Measurements from ENCODE around the gene FYCO1.

The FYCO1 gene

DNA sequence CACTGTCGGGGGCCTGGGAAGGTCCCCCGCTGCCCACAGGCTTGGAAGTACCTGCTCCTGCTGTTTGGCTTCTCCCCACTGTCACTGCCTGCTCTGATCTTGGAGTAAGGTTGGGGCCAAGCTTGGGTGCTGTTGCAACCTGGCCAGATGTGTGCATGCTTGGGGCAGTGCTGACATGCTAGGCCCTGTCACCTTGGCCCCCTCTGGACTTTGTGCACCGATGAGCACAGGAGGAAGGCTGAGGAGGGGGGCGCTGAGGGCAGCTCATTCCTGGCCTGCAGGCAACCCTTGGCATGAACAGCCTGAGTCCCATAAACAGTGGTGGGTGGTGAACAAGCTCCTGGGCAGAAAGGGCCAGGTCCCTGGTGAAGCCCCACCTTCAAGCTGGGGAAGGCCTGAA lies 35.6 kb upstream of the FYCO1 start:
- no peaks in the 10 kb centered on the region for H3K27me3 ChIP-seq (ENCODE audit: control insufficient read depth, insufficient read depth, low read length)
- H3K9ac ChIP-seq: no peak overlapping the region
- no peaks in the 10 kb centered on the region for H3K9me3 ChIP-seq (ENCODE audit: control insufficient read depth, low read length)
- H3K79me2 ChIP-seq: no peaks in the 10 kb centered on the region
- no peak overlapping the region for H3K4me2 ChIP-seq (ENCODE audit: low read length)
- no peaks in the 10 kb centered on the region for H3K36me3 ChIP-seq (ENCODE audit: control insufficient read depth, insufficient read depth, low read length)
- H3K27ac ChIP-seq: no peak overlapping the region
- H2AFZ ChIP-seq: no peak overlapping the region
- H3K4me1 ChIP-seq: no peaks in the 10 kb centered on the region
- TF ChIP-seq, protein P1, sequence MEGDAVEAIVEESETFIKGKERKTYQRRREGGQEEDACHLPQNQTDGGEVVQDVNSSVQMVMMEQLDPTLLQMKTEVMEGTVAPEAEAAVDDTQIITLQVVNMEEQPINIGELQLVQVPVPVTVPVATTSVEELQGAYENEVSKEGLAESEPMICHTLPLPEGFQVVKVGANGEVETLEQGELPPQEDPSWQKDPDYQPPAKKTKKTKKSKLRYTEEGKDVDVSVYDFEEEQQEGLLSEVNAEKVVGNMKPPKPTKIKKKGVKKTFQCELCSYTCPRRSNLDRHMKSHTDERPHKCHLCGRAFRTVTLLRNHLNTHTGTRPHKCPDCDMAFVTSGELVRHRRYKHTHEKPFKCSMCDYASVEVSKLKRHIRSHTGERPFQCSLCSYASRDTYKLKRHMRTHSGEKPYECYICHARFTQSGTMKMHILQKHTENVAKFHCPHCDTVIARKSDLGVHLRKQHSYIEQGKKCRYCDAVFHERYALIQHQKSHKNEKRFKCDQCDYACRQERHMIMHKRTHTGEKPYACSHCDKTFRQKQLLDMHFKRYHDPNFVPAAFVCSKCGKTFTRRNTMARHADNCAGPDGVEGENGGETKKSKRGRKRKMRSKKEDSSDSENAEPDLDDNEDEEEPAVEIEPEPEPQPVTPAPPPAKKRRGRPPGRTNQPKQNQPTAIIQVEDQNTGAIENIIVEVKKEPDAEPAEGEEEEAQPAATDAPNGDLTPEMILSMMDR (IDR thresholded peaks at IDR 0.05): no peak
- H3K4me3 ChIP-seq (ENCODE audit: low read depth, low read length): no peak overlapping the region

DNA sequence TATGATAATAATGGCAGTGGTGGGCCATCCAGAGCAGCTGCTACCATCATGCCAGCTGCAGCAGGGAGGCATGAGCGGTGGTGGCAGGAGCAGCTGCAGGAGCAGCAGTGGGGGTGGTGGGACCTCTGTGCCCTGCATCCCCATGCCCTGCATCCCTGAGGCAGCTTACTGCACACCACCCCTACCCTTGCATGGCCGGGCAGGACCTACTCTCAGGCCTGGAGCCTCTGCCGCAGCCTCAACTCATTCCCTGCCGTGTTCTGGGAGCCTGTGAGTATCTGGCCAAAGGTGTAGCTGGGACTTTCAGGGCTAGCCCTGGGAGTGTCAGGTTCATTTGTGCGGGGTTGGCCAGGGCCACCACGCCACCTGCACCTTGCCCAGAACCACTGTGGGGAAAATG lies 35.0 kb upstream of the FYCO1 start:
- Histone ChIP-seq H3K36me3 (ENCODE audit: control insufficient read depth, insufficient read depth, low read length) (no peaks in the 10 kb centered on the region), H2AFZ (no peak overlapping the region), H3K4me3 (ENCODE audit: low read depth, low read length) (no peak overlapping the region), H3K4me1 (no peaks in the 10 kb centered on the region), H3K27ac (no peak overlapping the region), H3K9ac (no peak overlapping the region), H3K9me3 (ENCODE audit: control insufficient read depth, low read length) (no peaks in the 10 kb centered on the region), H3K27me3 (ENCODE audit: control insufficient read depth, insufficient read depth, low read length) (no peaks in the 10 kb centered on the region), H3K4me2 (ENCODE audit: low read length) (no peak overlapping the region), H3K79me2 (no peaks in the 10 kb centered on the region)
- TF ChIP-seq, protein P1 (IDR thresholded peaks at IDR 0.05): no peak

DNA sequence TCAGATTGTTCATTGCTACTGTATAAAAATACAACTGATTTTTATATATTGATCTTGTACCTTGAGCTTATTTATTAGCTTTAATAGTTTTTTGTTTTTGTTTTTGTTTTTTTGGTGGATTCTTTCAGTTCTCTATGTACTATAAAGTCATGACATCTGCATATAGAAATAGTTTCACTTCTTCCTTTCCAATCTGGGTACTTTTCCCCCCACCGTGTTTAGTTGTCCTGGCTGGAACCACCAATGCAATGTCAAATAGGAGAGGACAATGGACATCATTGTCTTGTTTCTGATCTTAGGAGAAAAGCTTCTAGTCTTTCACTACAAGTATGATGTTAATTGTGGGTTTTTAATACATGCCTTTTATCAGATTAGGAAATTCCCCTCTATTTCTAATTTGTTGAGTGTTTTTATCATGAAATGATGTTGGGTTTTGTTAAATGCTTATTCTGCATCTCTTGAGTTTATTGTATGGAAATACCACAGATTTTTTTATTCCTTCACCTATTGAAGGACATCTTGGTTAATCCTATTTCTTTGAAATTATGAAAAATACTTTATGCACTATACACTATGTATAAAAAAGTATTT lies 34.4 kb upstream of the FYCO1 start:
- Histone ChIP-seq H3K4me2 (ENCODE audit: low read length) (no peak overlapping the region), H2AFZ (no peak overlapping the region), H3K36me3 (ENCODE audit: control insufficient read depth, insufficient read depth, low read length) (no peaks in the 10 kb centered on the region), H3K9me3 (ENCODE audit: control insufficient read depth, low read length) (no peaks in the 10 kb centered on the region), H3K4me3 (ENCODE audit: low read depth, low read length) (no peak overlapping the region), H3K27ac (no peak overlapping the region), H3K4me1 (no peaks in the 10 kb centered on the region), H3K27me3 (ENCODE audit: control insufficient read depth, insufficient read depth, low read length) (no peaks in the 10 kb centered on the region), H3K9ac (no peak overlapping the region), H3K79me2 (no peaks in the 10 kb centered on the region)
- TF ChIP-seq, protein P1 (IDR thresholded peaks at IDR 0.05): no peak

DNA sequence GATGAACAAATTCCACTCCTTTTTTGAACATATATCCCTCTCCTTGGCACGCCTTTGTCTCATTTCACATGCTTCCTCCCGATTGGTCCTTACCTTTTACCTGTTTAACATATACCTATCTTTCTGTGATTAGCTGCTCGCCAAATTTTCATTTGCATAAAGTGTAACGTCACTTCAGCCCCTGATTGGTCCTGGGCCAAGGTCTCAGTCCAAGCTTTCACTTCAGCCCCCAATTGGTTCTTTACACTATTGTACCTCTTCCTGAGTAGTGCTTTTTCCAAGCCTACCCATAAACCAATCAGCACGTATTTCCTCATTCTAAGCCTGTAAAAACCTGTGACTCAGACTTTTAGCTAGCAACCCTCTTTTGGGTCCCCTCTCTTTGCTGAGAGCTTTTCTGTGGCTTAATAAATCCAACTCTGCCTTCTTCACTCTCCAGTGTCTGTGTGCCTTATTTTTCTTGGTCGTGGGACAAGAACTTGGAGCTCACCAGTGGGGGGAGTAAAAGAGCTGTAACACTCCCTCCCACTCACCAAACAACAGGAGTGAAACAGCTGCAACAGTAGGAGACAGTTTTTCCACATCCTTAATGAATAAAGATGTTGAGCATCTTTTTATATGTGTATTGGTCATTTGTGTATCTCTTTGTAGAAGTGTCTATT lies 32.2 kb upstream of the FYCO1 start:
- TF ChIP-seq, protein P1 (IDR thresholded peaks at IDR 0.05): no peak
- Histone ChIP-seq H3K79me2 (no peaks in the 10 kb centered on the region), H3K4me1 (no peaks in the 10 kb centered on the region), H3K9me3 (ENCODE audit: control insufficient read depth, low read length) (no peaks in the 10 kb centered on the region), H3K4me3 (ENCODE audit: low read depth, low read length) (no peak overlapping the region), H3K4me2 (ENCODE audit: low read length) (no peak overlapping the region), H3K27ac (no peak overlapping the region), H3K36me3 (ENCODE audit: control insufficient read depth, insufficient read depth, low read length) (no peaks in the 10 kb centered on the region), H3K9ac (no peak overlapping the region), H3K27me3 (ENCODE audit: control insufficient read depth, insufficient read depth, low read length) (no peaks in the 10 kb centered on the region), H2AFZ (no peak overlapping the region)

Data from parathyroid adenoma (tissue), 2 donors.